PC-3 (cell line): Measurements from ENCODE around the gene CTNNBIP1.

ENCODE experiments used
- CTCF ChIP-seq: fragments of 300-600 bp; sonication (generic); conservative IDR thresholded peaks from 2 replicates; pipeline ENCODE4 v1.5.1; 2017; ENCODE audit warnings: antibody characterized with exemption, low read depth, mild to moderate bottlenecking, low read length
- EZH2 ChIP-seq: fragments of 300-600 bp; sonication (generic); IDR thresholded peaks from one replicate; pipeline ENCODE4 v1.6.1; 2017; ENCODE audit warnings: antibody characterized with exemption, mild to moderate bottlenecking, low read length; ENCODE audit not compliant: unreplicated experiment
- EZH2phosphoT487 ChIP-seq: fragments of 300-600 bp; sonication (generic); IDR thresholded peaks from 2 replicates; pipeline ENCODE4 v1.6.1; 2018; ENCODE audit warnings: mild to moderate bottlenecking, antibody characterized with exemption, low read length, borderline replicate concordance

- TF ChIP-seq EZH2 (no peak), CTCF (peak; percentile 95), EZH2phosphoT487 (no peak)
These were observed 42.4 kb downstream of the CTNNBIP1 start for GRCh38 chr1:9867408-9868243.
